Immature natural killer cell (primary cell): ENCODE measurements around the gene LRP2. TPM values are rescaled to one million over a fixed set of nuclear protein-coding genes. Genes with fewer than 3 reads are reported as not detected.

Source experiments
- polyA plus RNA-seq, 3 donors: library from polyadenylated mRNA; unstranded; fragments of 300-500 nt; fragmentation: Illumina TruSeq; gene quantifications; one replicate each; pipeline ENCODE4 v1.2.3, GENCODE V29; 2021

Gene LRP2
- polyA plus RNA-seq, 3 donors from 2014 or later = not detected

Other genes with a start within 250 kb of the LRP2 start
- under 1 TPM in 2 of 3 donors, not detected in 1; 0.51 to 0.69 TPM for gene BBS5, start 117.0 kb upstream of the LRP2 start, polyA plus RNA-seq
- gene KLHL41, start 147.2 kb upstream of the LRP2 start, polyA plus RNA-seq = not detected
- 10 to 100 TPM in 1 of 3 donors, 1 to 10 TPM in 2; 5.8 to 11.4 (median 7.7) TPM for gene FASTKD1, start 211.3 kb upstream of the LRP2 start, polyA plus RNA-seq
- 10 to 100 TPM; 27.9 to 70.7 (median 34.9) TPM for gene PPIG, start 221.8 kb upstream of the LRP2 start, polyA plus RNA-seq